Adrenal gland (tissue), 12 donors: Measurements from ENCODE around the gene KDSR. TPM values are rescaled to one million over a fixed set of nuclear protein-coding genes. Genes with fewer than 3 reads are reported as not detected.

Experiments used
- DNase-seq, 7 donors: peaks; one replicate each; pipeline ENCODE4 v3.0.0-alpha.2; 2019 to 2020
- H3K27ac ChIP-seq, 5 donors: fragments of 200-600 bp; sonication (generic) in 4 of 5; 1 replicate in 3 of 5; 2 replicates in 2 of 5; pipeline versions ENCODE4 v1.5.1 to v1.8.0; 2016 to 2020; ENCODE audit warnings: mild to moderate bottlenecking in 1 of 5
- H3K27me3 ChIP-seq: fragments of 200-600 bp; 2 replicates; pipeline ENCODE4 v1.8.0; 2021
- H3K36me3 ChIP-seq, 2 donors: fragments of 200-600 bp; replicated peaks in 1 of 2; 1 replicate in 1 of 2; 2 replicates in 1 of 2; pipeline versions ENCODE4 v1.5.1 to v1.8.0; 2018 to 2022
- H3K4me1 ChIP-seq, 2 donors: fragments of 200-600 bp; replicated peaks in 1 of 2; 1 replicate in 1 of 2; 2 replicates in 1 of 2; pipeline versions ENCODE4 v1.5.1 to v1.8.0; 2018 to 2021
- H3K4me3 ChIP-seq, 4 donors: fragments of 200-600 bp; sonication (generic) in 3 of 4; one replicate each; pipeline ENCODE4 v1.5.1; 2016 to 2018
- H3K9me3 ChIP-seq, 3 donors: fragments of 200-600 bp; sonication (generic) in 1 of 3; replicated peaks in 1 of 3; 1 replicate in 2 of 3; 2 replicates in 1 of 3; pipeline versions ENCODE4 v1.5.1 to v1.8.0; 2016 to 2021
- CTCF ChIP-seq, 6 experiments: fragments of 450-650 bp in 4 of 6; fragments of 200-600 bp in 2 of 6; sonication (generic) in 1 of 6; IDR thresholded peaks; 1 replicate in 5 of 6; 2 replicates in 1 of 6; pipeline versions ENCODE4 v1.5.1 to v1.8.0; 2016 to 2021; ENCODE audit warnings: antibody characterized with exemption in 6 of 6, mild to moderate bottlenecking in 2 of 6, moderate library complexity in 1 of 6
- POLR2A ChIP-seq, 2 donors: fragments of 450-650 bp; IDR thresholded peaks; one replicate each; pipeline ENCODE4 v1.6.1; 2017; ENCODE audit warnings: antibody characterized with exemption in 2 of 2, mild to moderate bottlenecking in 2 of 2, moderate library complexity in 1 of 2
- WGBS, 4 donors: extraction: QIAGEN DNeasy Blood & Tissue Kit in 2 of 4; methylation state at CpG; one replicate each; pipeline versions ENCODE4 v1.1.5 to v1.1.7; 2013 to 2017; 5-methylcytosine and 5-hydroxymethylcytosine counted together
- intact Hi-C, 2 donors: fragments of 100-400 bp; cut with DNase I; formaldehyde crosslinking; loops; one replicate each; pipeline versions ENCODE4 v1.14.1 to v1.15.0; 2022 to 2023
- polyA plus RNA-seq, 3 donors: library from polyadenylated mRNA; stranded (reverse); fragments of 200-250 nt in 2 of 3; fragments of 350-450 nt in 1 of 3; fragmentation: Illumina TruSeq in 1 of 3; extraction: RNeasy Lipid Tissue Mini Kit (QIAGEN cat#74804) in 1 of 3; gene quantifications; one replicate each; pipeline ENCODE4 v1.2.3, GENCODE V29; 2013 to 2014
- total RNA-seq, 9 donors: library from RNA; depleted of rRNA in 4 of 9; stranded (reverse); fragments of >200 nt in 4 of 9; fragments of 120-200 nt in 1 of 9; fragmentation: NEBNext Ultra II Directional in 1 of 9; extraction: Animal tissue kit (Norgen Biotek cat#: 25700) in 1 of 9; gene quantifications; one replicate each; pipeline versions ENCODE4 v1.1.0 to v1.2.4, GENCODE V29; 2013 to 2023
- donor health status: healthy with polysubstance abuse.
- donor health status: Bipolar disorder and iron deficiency.
- donor health status: DM: yes; HTN: yes; CAD: no.
- donor health status: DM: no; HTN: no; CAD: no.
- donor health status: DM: no; HTN: no; CAD: no.
- donor health status: DM: yes; HTN: yes; CAD: no.

KDSR gene
- total and polyA plus RNA-seq, 12 donors = 8.2 to 102 (median 50.4) TPM

- WGBS, 4 donors = 71 to 75% (median 74%) methylated on average over 5 of the region's 5 CpGs
- intact Hi-C loops = loop anchor here in 1 of 2 donors (10.0 kb wide), 1 partner anchor 55 kb away; no protein-coding TSS in a partner anchor
- H3K4me1 ChIP-seq = peaks cover 0 to 5% of the 10 kb centered on the region in 2 donors
Measured at GRCh38 chr18:63299837-63300745, 66.9 kb downstream of the KDSR start.

GRCh38 chr18:63298400-63299365, 68.3 kb downstream of the KDSR start:
- no peak overlapping the region for H3K27ac ChIP-seq
- TF ChIP-seq CTCF (IDR thresholded peaks at IDR 0.05) = no peak
- TF ChIP-seq POLR2A (IDR thresholded peaks at IDR 0.05) = no peak
- no peak overlapping the region for H3K4me3 ChIP-seq
- 63 to 65% (median 64%) methylated on average over 9 of the region's 9 CpGs for WGBS, 4 donors
- no peaks in the 10 kb centered on the region for H3K27me3 ChIP-seq
- intact Hi-C loops = no loop called here
- H3K9me3 ChIP-seq = no peaks in the 10 kb centered on the region
- peaks cover 0 to 5% of the 10 kb centered on the region in 2 donors for H3K4me1 ChIP-seq
- DNase-seq = peak in 3 of 7 donors; percentile 23 to 56 (median 38)
- no peaks in the 10 kb centered on the region for H3K36me3 ChIP-seq

More at GRCh38 chr18:63299837-63300745, 66.9 kb downstream of the KDSR start:
- TF ChIP-seq CTCF (IDR thresholded peaks at IDR 0.05) (no peak), POLR2A (IDR thresholded peaks at IDR 0.05) (no peak)
- H3K27me3 ChIP-seq = no peaks in the 10 kb centered on the region
- no peaks in the 10 kb centered on the region for H3K9me3 ChIP-seq
- no peak overlapping the region for H3K27ac ChIP-seq
- H3K36me3 ChIP-seq = no peaks in the 10 kb centered on the region
- no peak overlapping the region for H3K4me3 ChIP-seq
- DNase-seq = no peak

GRCh38 chr18:63297687-63298399, 69.2 kb downstream of the KDSR start:
- peak in 1 of 7 donors; percentile 22 for DNase-seq
- H3K36me3 ChIP-seq = no peaks in the 10 kb centered on the region
- H3K27me3 ChIP-seq = no peaks in the 10 kb centered on the region
- intact Hi-C loops = no loop called here
- TF ChIP-seq CTCF (IDR thresholded peaks at IDR 0.05) (no peak), POLR2A (IDR thresholded peaks at IDR 0.05) (no peak)
- H3K4me3 ChIP-seq = no peak overlapping the region
- H3K4me1 ChIP-seq = no peaks in the 10 kb centered on the region
- H3K9me3 ChIP-seq = no peaks in the 10 kb centered on the region
- 63 to 71% (median 69%) methylated on average over 16 of the region's 16 CpGs for WGBS, 4 donors
- no peak overlapping the region for H3K27ac ChIP-seq
